GM12892 (cell line): Measurements from ENCODE around the gene CXCR1.

Experiments used
- POLR2AphosphoS5 ChIP-seq: IDR thresholded peaks from 2 replicates; pipeline ENCODE4 v1.6.1; 2011; ENCODE audit warnings: low read depth, low read length, control low read depth
- TAF1 ChIP-seq: IDR thresholded peaks from 2 replicates; pipeline ENCODE4 v1.6.1; 2011; ENCODE audit warnings: low read depth, mild to moderate bottlenecking, control low read depth, low read length, borderline replicate concordance

GRCh38 chr2:218214116-218214515 lies 47.4 kb upstream of the CXCR1 start:
- no peak for TF ChIP-seq TAF1
- no peak for TF ChIP-seq POLR2AphosphoS5
